HG03060 (cell line): ENCODE results near the gene RUNX2.

ENCODE experiments used
- ATAC-seq: cut with Tn5 transposase; IDR thresholded peaks from one replicate; pipeline ENCODE4 v1.9.1; 2021; ENCODE audit warnings: low read depth, moderate number of reproducible peaks; ENCODE audit not compliant: unreplicated experiment

RUNX2 gene

GRCh38 chr6:45504947-45505346 is 176.8 kb downstream of the RUNX2 start:
- no peak for ATAC-seq

DNA sequence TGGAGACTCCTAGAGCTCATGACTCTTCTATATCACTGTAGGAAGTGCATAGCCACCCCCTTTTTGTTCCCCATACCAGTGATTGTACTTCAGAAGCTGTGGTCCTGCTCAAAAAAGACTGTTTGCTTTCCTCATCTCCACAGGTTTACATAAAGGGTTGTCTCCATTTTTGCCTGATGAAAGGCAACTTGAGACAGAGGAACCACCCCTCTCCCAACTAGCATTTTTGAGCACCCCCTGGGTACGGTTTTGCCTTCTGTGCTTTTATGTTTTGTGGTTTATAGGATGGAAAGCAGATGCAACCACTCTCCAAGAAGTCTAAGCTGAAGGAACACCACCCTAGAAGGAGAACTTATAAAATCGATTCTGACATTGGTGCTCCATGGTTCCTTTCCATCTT is 177.3 kb downstream of the RUNX2 start:
- ATAC-seq = no peak

- no peak for ATAC-seq
Observed at GRCh38 chr6:45507186-45507585, 179.1 kb downstream of the RUNX2 start.

- ATAC-seq = no peak
Observed at GRCh38 chr6:45509426-45509825, 181.3 kb downstream of the RUNX2 start.

DNA sequence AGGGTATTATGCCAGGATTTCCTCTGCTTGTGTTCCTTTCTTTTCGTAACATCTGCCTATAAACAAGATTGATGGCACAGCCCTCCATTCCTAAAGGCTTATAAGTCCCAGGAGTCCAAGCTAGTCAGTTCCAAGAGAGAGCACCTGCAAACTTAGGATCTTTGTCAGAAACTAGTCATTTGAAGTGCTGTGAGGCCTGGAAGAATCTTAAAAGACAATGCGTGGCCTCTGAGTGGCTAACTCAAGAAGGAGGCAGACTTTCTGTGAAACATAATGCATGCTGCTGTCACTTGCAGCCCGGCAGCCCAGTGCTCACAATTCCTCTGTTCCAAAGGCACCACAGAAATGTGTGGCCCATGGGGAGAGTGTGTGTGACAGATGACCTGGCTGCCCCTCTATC is 184.6 kb downstream of the RUNX2 start:
- no peak for ATAC-seq

GRCh38 chr6:45513213-45513618 is 185.1 kb downstream of the RUNX2 start:
- ATAC-seq = no peak

- no peak for ATAC-seq
Observed at GRCh38 chr6:45513843-45514242, 185.7 kb downstream of the RUNX2 start.

DNA sequence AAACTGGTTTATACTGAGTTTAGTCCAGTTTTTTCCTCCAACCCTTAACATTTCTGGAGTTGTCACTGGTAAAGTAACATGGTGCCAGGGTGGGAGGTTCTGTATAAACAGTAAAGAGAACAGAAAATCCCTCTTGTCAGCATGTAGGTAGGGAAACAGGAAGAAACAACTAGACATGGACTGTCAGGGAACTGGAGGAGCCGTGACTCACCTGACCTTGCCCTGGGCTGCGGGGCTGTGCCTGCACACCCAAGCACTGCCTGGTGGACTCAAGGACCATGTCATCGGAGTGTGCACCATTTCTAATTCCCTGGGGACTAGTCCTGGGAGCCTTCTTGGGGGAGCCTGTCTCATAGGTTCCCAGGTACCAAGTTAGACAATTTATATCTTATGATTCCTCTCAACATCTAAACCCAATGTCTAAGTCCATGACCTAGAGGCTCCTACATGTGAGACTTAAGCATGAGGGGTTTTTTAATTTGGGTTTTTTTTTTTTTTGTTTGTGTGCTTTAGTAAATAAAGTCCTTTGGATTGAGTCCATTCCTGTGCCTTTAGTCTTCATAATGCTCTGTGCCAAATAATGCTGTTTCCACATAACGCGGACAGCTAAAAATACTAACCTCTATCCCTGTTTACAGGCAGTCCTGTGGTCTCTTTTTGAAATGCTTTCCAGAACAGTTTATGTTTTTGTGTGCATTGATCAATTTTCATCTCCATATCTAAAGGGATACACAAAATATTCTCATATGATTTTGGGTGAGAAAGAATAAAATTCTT is 186.5 kb downstream of the RUNX2 start:
- ATAC-seq = no peak

GRCh38 chr6:45518013-45518720 is 190.0 kb downstream of the RUNX2 start:
- ATAC-seq = no peak

DNA sequence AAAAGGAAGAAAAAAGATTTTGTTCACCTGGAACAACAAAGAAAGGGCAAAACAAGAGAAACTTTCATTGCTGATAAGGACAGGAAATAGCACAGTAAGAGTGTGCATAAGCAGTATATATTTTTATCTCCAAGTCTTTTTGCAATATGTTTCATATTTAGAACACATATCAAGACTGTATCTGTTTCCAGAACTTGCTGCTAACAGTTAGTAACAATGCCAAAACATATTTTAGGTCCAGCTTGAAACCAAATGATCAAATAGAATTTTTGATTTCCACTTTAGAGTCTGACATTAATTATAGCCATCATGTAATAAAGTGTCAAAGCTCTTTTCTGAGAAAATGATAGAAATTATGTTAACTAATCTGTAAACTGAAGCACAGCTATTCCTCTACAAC is 193.1 kb downstream of the RUNX2 start:
- ATAC-seq = no peak

GRCh38 chr6:45522486-45522885 is 194.4 kb downstream of the RUNX2 start:
- no peak for ATAC-seq

DNA sequence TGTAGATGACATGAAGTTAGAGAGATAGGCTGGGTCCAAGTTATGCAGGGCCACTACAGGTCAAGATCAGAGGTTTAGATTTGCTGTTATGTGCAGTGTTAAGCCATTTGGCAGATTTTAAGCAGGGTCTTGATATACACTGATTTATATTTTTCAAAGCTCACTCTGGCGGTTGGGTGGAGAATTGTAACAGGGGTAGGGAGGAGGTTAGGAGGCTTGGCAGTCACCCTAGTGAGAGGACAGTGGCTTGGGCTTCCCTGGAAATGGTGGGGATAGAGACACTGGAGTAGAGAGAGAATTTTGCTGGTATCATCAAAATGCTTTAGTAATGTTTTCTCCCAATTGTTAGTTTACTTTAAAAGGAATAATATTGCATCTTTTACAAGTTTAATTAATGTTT is 199.1 kb downstream of the RUNX2 start:
- no peak for ATAC-seq

DNA sequence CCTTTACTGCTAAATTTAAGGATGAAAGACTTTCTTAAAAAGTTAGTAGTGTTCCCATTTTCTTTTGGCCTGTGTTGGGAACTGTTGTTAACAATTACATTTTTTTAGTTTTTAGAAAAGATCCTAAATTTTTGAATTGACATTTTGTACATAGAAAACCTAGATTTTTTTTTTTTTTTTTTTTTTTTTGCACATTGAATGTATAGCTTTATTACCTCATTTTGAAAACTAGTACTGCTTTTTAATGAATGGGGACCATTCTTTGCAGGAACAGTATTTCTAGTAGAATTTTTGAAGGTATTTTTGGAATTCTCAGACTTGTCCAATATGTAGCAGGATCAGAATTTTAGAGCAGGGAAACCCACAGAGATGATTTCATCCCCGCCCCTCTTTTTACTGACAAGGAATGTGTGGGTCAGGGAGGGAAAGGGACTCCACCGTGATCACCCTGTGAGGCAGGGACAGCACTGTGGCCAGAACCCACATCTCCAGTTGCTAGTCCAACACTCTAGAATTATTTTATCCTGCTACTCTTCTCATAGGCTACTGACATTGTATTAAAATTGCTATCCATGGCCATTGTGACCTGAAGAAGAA is 204.0 kb downstream of the RUNX2 start:
- ATAC-seq = no peak

- ATAC-seq = no peak
Observed at GRCh38 chr6:45532721-45533210, 204.6 kb downstream of the RUNX2 start.

DNA sequence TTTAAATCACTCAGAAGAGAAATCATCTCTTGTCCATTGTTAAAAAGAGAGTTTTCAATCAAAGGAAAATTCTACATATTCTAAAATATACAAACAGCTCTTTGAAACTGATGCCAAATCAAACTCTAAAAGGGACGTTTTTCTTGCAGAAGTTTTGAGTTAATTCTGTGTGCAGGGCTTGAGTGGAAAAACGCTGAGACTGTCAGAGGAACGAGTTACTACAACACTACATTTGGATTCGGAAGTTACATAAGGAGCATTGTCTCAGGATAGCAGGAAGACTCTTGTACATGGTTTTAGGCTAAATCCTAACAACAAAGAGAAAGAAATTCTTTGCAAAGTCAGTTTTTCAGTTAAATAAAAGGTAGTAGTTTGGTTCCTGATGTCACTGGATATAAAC is 205.3 kb downstream of the RUNX2 start:
- ATAC-seq = no peak

DNA sequence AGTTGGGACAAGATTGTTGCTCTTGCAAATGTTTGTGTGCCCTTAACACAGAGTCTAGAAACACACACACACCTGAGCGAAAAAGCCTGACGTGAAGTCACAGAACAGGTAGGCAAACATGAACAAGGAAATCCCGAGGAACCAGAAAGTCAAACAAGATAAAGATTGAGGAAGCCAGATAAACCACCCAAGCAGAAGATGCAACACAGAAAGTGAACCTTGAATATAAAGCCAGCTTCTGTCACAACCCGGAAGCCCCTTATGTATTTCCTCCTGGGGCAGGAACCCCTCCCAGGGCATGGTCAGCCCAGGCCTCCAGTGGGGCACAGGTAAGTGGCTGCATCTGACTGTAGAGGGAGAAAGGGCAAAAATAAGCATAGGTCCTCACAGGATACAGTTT is 207.8 kb downstream of the RUNX2 start:
- ATAC-seq = no peak

GRCh38 chr6:45537539-45537938 is 209.4 kb downstream of the RUNX2 start:
- no peak for ATAC-seq

DNA sequence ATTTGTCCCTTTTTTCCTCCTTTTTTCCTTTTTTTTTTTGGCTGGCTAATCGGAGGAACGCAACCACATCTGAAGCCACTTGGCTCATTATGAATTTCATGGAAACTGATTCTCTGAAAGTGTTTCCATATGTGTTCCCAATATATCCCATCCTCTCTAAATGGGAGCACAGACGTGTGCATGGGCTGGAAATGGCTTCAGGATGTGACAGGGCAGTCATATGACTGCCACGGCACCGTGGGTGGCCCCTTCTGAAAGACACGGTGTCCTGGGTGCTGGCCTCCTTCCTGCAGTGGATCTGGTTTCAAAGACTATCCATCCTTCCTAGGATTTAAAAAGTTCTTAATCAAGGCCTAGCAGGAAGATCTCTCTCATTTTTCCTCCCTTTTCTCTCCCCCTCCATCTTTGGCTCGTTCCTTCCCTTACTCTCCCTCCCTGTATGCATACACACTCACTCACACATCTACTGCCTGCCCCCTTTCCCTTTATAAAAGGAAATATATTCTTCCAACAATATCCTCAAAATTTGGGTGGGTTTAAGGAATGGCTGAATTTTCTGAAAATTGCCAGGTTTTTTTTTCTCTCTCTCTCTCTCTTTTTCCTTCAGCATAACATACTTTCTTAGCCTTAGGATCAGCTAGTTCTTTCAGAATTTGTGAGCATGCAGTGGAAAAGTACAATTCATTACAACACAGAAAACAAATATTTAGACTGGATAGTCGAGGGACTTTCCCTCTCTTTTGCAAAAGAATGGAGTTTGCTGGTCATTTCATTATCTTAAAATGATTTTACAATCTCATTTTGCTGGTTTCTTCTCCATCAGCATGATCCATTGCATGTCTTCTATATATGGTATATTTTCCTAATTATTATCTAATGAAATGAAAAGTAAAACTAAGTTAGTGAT is 210.8 kb downstream of the RUNX2 start:
- ATAC-seq = no peak

DNA sequence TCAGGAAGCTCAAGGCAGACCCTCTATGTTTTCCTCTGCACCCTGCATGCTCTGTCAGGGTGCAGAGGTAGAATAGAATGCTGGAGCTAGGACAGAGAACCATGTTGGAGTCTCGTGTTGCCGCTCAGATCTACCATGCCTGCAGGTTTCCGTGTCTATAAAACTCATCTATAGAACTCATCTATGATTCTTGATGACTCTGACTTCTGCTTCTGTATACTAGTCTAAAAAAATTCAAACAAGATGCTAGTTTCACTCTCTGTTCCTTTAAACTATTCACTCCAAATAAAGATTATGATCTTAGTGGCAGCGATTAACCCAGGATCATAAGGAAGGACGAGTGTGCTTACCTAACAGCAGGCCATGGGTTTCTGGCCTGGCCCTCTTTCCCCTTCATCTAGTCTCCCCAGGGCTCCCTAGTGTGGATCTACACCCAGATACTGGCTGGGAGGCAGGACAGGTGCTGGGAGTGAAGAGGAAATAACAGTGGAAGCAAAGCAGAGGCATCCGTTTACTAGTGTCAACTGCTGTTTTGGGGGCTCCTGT is 212.3 kb downstream of the RUNX2 start:
- no peak for ATAC-seq

DNA sequence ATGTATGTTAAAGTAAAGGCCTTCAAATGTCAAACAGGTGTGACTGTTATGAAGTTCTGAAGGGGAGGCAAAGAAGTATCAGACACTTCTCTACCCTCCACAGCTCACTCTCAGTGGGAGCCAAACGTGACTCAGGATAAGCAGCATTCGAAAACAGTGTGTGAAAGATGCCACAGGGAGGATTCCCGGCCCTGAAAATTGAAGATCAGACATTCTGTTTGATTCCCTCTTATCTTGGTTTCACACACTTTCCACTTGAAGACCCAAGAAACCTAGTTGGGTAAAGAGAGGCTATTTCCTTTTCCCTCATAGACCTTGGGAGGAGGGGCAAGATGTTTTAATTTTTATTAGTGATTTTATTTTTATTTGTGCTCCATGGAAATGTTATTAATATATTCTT is 213.8 kb downstream of the RUNX2 start:
- ATAC-seq = no peak
